Measurements from ENCODE around the gene METTL1.
A peak's percentile ranks its signal among the peaks of the same experiment; 100 is the strongest.

The METTL1 gene

DNA sequence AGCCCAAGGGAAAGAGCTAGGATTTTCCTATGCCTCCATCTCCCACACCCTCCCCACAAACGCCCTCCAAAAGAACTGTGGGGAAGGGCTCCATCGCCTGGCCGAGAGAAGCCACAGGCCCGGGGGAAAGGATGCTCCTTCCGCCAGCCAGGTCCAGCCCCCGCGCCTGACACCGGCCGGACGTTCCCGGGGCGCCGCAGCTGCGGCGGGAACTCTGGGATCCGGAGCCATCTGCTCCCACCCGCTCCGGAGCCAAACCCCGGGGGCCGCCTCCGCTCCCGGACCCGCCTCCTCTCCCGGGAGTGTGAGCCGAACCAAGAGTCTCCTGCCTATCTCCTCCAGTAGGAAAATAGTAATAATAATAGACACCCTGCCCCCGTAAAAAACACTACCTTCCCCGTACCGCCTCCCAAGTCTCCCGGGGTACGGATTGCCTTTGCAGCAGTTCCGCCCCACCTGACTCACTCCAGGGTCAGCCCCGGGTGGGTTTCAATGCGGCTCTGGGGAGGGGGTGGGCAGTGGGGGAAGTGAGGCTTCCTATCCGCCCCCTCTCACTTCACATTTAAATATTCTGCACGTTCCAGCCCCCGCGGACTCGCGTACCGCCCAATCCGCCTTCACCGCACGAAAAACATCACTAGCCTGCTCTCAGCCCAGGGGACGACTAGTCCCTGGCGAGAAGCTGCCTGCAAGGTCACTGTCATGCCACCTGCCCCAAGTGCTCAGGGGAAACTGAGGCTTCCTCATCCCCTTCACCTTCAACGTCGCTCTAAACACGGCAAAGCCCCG, 35.8 kb downstream of the METTL1 start:
- DNase-seq = peak; percentile 46

DNA sequence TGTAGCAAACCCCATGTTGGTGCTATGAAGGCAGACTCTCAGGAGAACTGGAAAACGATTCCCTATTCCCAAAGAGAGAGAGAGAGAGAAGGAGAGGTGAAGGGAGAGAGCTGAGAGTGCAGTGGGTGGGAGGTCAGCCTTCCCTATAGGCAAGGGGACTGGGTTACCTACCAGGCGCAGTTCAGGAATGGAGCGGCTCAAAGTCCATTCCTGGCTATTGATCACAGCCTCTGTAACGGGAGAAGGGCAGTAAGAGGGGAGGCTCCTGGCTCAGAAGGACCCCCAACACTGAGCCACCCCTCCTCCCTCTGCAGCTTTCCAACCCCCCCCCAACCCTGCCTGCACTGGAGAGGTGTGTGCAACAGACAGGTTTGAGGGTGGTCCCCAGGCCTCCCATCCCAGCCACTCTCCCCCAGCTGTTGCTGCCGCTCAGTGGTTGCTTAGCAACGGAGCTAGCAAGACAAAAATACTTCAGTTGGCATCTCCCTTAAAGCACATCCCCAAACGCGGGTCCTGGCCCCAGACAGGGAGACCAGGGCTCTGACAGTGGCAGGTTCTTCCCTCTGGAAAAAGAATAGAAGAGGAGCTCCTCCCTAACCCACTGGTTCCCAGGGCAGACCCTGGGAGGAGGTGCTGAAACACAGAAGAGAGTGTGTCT, 36.6 kb downstream of the METTL1 start:
- peak; percentile 30 for DNase-seq

DNA sequence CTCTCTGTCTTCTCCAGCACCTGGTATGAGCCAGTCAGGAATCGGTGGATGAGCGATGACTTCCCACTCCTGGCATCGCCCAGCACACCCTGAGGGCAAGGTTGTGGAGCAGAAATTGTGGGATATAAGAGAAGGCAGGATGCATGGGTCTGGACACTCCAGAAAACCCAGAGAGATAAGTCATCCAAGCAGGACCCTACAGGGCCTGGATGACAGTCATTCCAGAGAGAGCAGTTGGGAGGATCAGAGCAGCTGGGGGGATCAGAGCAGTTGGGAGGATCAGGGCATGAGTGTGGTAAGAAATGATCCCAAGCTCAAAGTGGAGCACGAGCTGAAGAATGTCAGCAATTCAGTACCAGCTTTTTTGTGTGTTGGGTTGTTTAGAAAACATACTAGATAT, 37.3 kb downstream of the METTL1 start:
- DNase-seq = no peak

DNA sequence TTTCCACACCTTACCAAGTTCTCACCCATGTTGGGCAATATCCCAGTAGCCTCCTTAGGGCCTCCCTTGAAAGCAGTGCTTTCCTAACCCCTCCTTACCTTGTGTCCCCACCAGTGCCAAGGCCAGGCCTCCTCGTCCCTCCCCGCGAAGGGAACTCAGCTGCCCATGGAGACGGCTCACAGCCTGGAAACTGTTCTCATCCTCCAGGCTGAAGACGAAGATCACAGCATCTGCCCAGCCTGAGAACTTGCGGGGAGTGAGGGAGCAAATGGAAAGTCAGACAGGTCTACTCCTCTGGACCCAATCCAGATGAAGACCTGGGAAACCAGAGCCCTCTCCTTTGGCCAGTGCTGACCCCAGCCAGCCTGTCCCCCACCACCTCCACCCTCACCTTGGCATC, 38.0 kb downstream of the METTL1 start:
- no peak for DNase-seq

DNA sequence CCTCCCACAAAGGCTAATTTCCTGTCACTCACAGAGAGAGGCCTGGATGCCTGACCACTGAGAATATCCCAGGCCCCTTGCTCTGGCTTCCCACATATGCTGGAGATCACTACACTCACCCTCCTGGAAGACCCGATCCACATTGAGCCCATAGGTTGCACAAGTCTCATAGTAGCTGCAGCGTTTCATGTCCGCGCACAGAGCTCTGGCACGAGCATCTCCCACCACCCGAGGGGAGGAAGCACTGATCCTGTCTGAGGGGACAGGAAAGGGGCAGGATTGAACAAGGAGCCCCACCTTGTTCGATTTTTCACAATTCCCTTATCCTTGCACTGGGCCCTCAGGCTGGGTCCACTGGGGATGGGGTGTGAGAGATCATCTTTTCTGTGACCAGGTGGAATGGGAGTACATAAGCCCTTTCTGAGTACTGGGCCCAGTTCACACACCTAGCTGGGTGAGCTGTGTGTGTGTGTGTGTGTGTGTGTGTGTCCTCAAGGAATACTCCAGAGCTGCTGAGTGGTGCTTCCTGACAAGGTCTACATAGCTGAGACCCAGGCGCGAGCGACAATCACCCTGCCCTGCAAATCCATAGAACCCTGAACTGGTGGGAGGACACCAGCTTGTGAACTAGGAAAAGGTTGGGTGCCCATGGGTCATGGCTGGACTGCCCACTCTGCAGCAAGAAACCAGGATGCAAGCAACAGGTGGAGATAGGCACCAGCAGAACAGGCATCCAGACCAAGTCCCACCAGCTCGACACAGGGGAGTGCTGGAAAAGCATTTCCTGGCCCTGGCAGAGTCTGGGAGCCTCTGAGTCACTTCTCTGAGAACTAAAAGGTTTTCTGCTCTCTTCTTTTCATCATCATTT, 38.9 kb downstream of the METTL1 start:
- DNase-seq = no peak

DNA sequence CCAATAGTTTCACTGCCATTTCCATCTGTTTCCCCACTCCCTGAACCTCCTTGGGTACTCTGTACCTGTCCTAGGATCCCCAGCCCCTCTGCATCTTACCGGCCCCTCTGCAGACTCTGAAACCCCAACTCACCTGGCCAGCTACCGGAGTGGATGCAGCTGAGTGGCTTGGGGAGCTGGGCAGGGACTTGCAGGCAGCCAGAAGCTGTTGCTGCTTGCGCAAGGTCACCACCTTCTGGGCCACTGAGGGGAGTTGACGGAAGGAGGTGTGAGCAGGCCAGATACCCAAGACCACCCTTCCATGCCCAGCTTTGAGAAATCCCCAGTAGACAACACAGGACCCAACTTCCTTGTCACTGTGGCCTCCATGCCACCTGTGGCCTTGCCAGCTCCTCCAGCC, 39.6 kb downstream of the METTL1 start:
- DNase-seq = no peak

DNA sequence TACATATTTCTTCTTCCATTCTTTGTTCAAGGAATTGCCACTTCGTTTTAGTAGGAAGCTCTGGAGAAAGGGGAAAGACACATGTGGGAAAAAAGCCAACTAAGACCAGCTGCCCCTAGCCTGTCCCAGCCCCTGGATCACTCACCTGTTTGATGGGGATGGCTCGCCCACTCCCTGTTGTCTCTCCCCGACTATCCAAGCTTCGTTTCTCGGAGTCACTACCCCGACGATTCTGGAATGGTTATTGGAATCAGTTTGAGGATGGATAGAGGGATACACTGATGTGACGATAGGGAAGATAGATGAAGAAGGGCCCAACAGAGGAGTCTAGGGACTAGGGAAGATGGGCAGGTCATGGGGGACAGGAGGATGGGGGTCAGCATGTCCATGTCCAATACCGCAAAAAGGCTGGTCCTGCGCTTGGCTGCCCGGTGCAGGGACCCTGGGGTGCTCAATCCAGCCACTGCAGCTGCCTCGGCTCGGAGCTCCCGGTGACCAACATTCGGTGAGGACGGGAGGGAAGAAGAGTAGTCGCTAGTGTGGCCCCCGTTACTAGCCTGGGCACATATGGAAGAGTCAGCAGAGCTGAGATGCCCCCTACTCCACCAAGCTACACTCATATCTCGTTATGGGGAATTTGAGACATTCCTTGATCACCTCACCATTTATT, 40.4 kb downstream of the METTL1 start:
- DNase-seq = no peak

DNA sequence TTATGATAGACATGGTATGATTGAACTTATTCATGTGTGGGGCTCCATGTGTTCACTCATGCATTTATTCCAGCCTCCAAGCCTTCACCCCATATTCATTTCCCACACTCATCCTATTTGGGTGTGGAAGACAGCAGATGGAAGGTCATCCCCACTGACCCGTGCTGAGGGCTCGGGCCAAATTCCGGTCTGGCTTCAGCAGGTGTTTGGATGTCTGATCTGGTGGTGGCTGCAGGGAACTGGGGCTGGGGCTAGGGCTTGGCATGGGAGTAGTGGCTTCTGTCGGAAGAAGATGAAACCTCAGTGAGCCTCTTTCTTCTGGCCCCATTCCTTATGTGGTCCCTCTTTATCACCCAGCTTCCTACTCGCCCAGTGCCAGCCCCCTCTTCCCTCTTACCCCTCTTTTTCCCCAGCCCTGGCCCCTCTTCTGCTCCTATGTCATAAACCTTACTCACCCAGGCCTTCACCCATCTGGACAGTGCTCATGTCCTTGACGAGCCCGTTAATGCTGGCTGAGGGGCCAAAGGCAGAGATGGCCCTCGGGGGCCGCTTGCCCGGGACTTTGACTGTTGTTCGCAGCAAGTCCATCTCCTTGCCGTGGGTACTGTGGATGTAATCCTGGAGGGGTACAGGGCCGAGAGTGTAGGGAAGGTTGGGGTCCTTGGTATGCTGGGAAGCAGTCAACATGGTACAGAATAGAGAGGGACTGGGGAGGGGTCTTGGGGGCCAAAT, 41.4 kb downstream of the METTL1 start:
- DNase-seq = no peak

DNA sequence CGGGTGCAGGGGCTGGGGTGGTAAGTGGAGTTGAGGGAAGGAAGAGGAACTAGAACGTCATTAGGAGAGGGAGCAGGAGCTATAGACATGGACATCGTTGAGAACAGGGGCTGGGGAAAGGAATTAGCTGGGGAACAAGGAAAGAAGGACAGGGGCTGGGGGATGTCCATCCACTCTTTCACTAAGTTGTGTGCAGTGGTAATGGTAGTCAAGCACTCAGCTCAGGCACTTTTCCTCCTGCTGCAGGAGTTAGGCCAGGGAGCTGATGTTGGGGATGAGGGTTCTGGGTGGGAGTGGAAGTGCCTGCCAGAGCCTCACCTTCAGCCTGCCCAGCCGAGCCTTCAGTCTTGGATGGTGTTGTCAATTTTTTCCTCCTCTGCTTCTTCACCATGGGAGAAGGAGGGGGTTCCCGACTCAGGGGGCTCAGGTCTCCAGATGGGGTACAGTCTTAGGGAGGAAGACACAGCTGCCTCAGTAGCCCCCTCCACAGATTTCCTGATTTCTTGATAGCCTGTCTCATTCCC, 42.5 kb downstream of the METTL1 start:
- DNase-seq = no peak

DNA sequence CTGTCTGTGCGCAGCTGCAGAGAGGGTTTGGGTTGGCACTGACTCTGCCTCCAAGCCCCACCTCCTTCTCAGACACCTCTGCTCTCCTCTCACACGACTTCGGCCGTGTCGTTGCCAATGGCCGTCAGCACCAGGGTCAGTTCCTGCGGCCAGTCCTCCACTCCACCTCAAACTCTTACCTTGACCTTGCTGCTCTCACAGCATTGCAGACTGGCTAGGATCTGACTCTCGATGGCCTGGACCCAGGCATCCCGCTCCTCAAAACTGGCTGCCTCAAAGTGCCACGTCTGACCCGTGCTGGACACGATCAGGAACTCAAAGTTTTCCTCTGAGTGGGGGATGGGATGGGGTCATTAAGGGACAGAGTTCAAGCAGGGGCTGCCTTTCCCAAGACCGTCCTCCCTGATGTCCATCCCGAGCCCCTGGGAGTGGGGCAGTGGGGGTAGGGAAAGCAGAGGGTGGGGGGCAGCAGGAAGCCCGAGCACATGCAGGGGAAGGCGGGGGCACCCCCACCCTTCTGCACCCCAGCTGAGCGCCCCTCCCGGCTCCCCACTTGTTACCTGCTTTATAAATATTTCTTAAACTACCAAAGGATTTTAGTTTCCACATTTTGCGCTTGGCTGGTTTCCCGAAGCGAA, 44.0 kb downstream of the METTL1 start:
- no peak for DNase-seq

DNA sequence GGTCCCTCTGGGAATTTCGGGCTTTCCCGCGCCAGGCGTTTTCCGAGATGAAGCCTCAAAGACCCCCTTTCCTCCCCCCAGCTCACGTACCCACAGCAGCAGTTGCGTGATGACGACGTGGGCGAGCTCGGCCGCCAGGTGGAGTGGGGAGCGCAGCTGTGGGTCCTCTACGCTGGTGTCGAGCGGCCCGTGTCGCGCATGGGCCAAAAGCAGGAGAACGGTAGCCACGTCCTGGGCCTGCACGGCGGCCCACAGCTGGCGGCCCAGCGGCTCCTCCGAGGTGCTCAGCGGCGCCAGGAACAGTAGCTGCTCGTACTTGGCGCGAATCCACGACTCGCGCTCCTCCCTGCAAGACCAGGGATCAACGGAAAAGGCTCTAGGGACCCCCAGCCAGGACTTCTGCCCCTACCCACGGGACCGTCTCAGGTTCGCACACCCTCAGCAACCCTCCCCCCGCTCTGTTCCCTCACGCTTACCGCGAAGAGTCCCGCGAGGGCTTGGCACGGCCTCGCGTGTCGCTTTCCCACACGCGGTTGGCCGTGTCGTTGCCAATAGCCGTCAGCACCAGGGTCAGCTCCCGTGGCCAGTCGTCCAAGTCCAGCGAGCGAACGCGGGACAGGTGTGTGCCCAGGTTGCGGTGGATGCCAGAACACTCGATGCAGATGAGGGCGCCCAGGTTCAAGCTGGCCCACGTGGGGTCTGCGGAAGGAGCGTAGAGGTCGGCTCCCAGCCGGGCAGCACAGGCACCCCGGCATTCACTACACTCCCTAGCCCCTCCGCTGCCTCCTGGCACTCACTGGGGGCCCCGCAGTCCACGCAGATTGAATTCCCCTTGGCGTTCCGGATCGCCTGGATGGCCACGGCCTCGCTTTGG, 44.8 kb downstream of the METTL1 start:
- no peak for DNase-seq

DNA sequence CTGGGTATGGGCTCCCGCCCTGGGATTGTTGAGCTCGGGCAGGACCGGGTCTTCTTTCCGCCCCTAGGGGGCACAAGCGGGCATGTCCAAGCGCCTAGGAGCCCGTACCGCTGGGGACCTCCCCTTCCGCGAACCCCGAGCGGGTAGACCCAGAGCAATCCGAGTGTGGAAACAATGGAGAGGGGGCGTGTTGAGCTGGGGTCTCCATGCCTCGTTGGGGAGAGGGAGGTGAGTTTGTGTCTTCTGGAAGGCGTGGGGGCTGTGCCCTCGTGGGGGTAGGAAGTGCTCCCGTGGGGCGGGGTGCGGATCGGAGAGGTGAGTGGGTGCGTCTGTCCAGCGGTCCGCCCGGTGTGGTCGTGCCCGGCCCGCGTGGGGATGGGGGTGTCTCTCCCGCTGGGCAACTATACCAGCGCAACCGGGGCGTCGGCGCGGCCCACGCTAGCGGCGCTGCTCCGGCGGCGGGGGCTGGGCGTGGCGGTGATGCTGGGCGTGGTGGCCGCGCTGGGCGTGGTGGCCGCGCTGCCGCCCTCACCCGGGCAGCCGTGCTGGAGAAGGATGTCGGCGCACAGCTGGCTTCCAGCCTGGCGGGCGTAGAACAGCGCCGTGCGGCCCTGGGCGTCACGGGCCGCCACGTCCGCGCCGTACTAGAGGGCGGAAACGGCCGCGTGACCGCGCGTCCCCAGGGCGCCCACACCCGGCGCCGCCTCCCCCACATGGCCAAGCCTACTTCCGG, 45.6 kb downstream of the METTL1 start:
- DNase-seq = peak; percentile 90

DNA sequence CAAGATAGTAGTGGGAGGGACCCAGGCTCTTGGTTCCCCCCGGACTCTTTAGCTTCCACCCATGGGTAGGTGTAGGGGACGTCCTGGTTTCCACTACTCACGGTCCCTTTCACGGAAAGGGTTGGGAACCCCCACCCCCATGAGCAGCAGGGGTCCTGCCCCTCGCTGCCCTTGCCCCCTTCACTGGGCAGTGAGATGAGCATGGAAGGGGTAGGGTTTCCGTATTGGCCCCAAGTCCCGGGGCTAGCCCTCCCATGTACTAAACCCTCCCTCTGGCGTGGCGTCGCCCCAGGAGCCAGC, 46.1 kb downstream of the METTL1 start:
- no peak for DNase-seq

DNA sequence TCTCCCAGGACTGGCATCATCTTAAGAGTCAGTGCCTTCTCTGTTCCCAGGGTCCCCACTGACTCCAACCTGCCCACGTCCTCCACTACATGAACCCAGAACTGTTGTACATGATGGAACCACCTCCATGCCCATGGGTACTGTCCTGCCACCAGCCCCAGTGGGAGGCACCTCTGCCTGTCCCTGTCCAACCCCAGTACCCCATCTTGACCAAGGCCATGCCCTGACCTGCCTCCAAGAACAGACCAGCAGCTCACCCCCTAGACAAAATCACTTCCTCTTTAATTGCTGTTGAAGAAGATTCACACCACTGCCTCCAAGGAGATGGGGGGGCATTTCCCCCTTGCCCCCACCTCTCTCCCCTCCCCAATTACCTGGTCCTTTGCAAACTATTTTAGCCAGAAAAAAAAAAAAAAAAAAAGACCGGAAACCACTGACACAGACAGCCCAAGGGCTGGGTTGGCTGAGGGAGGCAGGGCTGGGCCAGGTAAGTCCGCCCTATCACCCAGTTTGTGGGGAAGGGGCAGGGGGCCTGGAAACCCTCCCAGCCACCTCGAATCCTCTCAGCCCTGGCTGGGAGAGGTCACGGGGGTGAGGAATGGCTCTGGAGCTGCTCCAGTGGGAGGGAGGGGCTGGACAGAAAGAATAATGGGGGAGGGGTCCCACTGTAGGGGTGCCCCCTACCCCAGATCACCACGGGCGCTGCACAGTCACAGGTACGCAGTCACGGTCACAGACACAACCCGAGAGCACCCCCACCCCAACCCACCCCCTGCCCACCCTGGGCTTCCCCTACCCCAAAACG, 46.8 kb downstream of the METTL1 start:
- no peak for DNase-seq

DNA sequence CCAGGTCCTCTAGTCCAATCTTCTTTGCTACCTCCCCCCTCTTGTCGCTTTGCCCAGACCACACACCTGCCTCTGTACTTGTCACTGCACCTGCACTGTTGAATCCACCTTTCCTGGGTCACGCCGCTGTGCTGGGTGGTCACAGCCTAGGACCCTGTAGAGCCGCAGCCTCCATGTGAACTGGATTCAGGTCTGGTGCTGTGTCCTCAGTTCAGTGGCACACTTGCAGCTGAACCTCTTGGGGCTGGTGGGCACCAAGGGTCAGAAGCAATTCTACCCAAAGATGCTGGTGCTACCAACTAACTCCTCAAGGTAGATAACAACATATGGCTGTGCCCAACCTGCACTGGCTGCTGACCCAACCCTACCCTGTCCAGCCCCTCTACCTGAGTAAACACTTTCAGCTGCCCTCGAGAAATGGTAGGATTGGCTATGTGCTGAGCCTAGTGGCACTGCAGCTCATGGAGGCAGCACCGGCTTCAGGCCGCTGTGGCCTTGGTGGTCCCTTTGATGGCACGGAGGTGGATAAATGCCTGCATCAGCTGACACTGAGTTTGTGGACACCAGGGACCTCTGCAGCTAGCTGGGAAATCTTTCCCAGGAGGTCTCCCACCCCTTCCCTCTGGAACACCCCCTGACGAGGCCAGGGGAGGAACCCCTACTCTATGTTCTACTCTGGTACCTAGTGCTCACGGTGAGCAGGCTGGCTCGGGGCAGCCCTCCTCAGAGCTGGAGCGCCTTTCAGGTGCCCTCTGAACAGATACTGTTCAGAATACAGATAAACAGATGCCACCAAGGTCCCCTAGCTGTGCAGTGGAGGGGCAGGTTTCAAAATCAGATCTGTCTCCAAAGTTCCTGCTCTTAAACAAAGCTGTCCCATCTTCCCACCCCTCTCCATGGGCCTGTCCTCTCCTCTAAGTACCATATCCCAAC, 47.6 kb downstream of the METTL1 start:
- no peak for DNase-seq

DNA sequence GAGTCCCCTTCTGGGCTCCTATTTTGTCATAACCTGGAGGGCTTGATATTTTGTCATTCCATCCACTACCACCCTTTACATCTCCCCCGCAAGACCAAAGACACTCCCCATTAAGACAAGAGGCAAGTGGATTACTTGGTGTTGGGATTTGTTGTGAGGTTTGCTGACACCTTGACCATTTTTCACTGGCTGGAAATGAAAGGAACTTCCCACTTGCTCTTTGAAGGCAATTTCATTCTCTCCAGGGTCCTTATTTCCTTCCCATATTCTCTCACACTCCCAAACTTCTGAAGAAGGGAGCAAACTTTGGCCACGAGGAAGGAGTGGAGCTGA, 48.3 kb downstream of the METTL1 start:
- no peak for DNase-seq

DNA sequence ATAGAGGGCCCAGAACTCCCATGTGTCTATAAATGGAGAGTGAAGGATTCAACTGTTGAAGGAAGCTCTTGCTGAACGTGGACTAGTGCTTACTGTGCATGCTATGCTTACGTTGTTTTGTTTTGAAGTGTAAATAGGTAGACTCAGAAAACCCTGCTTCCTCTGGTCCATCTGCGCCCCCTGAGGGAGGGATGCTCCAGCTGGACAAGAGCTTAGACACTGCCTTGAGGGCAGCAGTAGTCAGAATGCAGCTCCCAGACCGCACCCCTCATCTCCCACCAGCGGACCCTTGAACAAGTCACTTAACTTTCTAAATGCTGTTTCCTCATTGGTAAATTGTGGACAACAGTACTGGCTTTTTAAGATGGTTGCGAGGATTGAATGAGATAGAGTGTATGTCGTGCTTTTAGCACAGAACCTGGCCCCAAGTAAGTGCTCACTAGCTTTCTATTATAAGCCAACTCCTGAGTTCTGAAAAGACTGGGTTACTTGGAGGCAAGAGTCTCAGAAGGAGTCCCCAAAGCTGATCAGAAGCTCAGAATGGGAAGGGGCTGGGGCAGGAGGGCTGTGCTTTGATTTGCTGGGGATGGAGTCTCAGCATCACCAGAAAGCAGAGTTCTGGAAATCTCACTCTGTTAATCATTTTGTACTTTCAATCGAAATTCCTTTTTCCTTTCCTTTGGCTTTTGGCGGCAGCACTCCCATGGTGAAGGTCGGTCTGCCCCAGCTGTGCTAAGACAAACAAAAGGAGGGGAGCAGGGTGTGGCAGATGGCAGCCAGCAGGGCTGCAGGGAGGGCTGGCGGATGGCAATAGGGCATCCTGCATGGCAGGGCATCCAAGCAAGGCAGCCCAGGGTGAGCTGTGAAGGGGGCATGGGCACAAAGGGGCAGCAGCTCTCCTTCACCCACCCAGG, 48.9 kb downstream of the METTL1 start:
- DNase-seq = peak; percentile 59

All from NCI-H2171 treated with DMSO at 0.1 percent for 48 hours (cell line).